H1 (cell line): ENCODE data around the gene MAF. TPM values are rescaled to one million over a fixed set of nuclear protein-coding genes. Genes with fewer than 3 reads are reported as not detected.

Source experiments
- BACH1 ChIP-seq: IDR thresholded peaks from 2 replicates; pipeline ENCODE4 v1.6.1; 2012; ENCODE audit warnings: low read length, improper control_type of control experiment
- CHD7 ChIP-seq: fragments of 300-600 bp; sonication (generic); IDR thresholded peaks from 2 replicates; pipeline ENCODE4 v1.7.1; 2012; ENCODE audit warnings: low read length, moderate library complexity, mild to moderate bottlenecking, inconsistent platforms; ENCODE audit not compliant: insufficient replicate concordance
- CTBP2 ChIP-seq: IDR thresholded peaks from 2 replicates; pipeline ENCODE4 v1.7.0; 2011; ENCODE audit warnings: borderline replicate concordance, mild to moderate bottlenecking, moderate library complexity, mixed read lengths, low read length; ENCODE audit not compliant: insufficient read depth, insufficient read length
- GABPA ChIP-seq: IDR thresholded peaks from 2 replicates; pipeline ENCODE4 v1.6.1; 2011; ENCODE audit warnings: mild to moderate bottlenecking, low read length, moderate library complexity, borderline replicate concordance; ENCODE audit not compliant: insufficient read depth
- JUN ChIP-seq: IDR thresholded peaks from 2 replicates; pipeline ENCODE4 v1.6.1; 2011; ENCODE audit warnings: low read depth, mild to moderate bottlenecking, improper control_type of control experiment, low read length
- KDM1A ChIP-seq: fragments of 200-600, 300-600 bp; sonication (generic); IDR thresholded peaks from 2 replicates; pipeline ENCODE4 v1.7.1; 2016; ENCODE audit warnings: mild to moderate bottlenecking, low read length, borderline replicate concordance
- SP4 ChIP-seq: IDR thresholded peaks from 2 replicates; pipeline ENCODE4 v1.6.1; 2012; ENCODE audit warnings: low read length, inconsistent platforms
- SRF ChIP-seq: IDR thresholded peaks from 2 replicates; pipeline ENCODE4 v1.6.1; 2011; ENCODE audit warnings: mild to moderate bottlenecking, low read depth, low read length, moderate library complexity
- TEAD4 ChIP-seq: IDR thresholded peaks from 2 replicates; pipeline ENCODE4 v1.6.1; 2012; ENCODE audit warnings: low read depth, low read length, inconsistent platforms, mixed read lengths
- polyA plus RNA-seq, 7 experiments: library from polyadenylated mRNA; depleted of rRNA in 3 of 7; stranded (reverse) in 5 of 7; unstranded in 2 of 7; fragments of >200 nt in 5 of 7; fragments of 200-250 nt in 2 of 7; gene quantifications; 1 replicate in 5 of 7; 2 replicates in 1 of 7; 4 replicates in 1 of 7; pipeline versions ENCODE4 v1.2.1 to v1.2.3, GENCODE V29; 2011 to 2013; ENCODE audit warnings: missing spikeins in 2 of 7, mixed read lengths in 2 of 7
- total RNA-seq: library from RNA; stranded (reverse); fragmentation: NEBNext Ultra II Directional; extraction: Animal tissue kit (Norgen Biotek cat#: 25700); gene quantifications from 2 replicates; pipeline ENCODE4 v1.2.1, GENCODE V29; 2021

Gene MAF
- total and polyA plus RNA-seq, 2 of the 8 experiments (the other 6 are each of a cell fraction or from before 2014, with no cell fraction given): 1.3 to 2.7 TPM

- TF ChIP-seq CHD7 (no peak), BACH1 (no peak), CTBP2 (no peak), SRF (no peak), GABPA (no peak), JUN (no peak), SP4 (no peak), KDM1A (no peak), TEAD4 (no peak)
Observed at GRCh38 chr16:79554912-79555311, 45.6 kb downstream of the MAF start (continued).
